Skeletal muscle tissue (tissue), 4 donors: ENCODE data around the gene ATP6V1F. TPM values are rescaled to one million over a fixed set of nuclear protein-coding genes. Genes with fewer than 3 reads are reported as not detected.

Source experiments
- H3K27ac ChIP-seq: one replicate; pipeline ENCODE4 v1.7.0; 2013; ENCODE audit warnings: mild to moderate bottlenecking, low read depth, low read length, inconsistent platforms
- H3K27me3 ChIP-seq, 3 donors: one replicate each; pipeline ENCODE4 v1.7.0; 2013; ENCODE audit warnings: low read length in 3 of 3; ENCODE audit not compliant: control insufficient read depth in 3 of 3, insufficient read depth in 3 of 3
- H3K36me3 ChIP-seq, 3 donors: one replicate each; pipeline ENCODE4 v1.7.0; 2013; ENCODE audit warnings: low read length in 3 of 3; ENCODE audit not compliant: control insufficient read depth in 3 of 3, insufficient read depth in 3 of 3
- H3K4me1 ChIP-seq, 3 donors: one replicate each; pipeline ENCODE4 v1.7.0; 2013; ENCODE audit warnings: low read length in 3 of 3, mild to moderate bottlenecking in 3 of 3; ENCODE audit not compliant: control insufficient read depth in 3 of 3, insufficient read depth in 3 of 3
- H3K4me3 ChIP-seq, 3 donors: one replicate each; pipeline ENCODE4 v1.7.0; 2013; ENCODE audit warnings: low read length in 3 of 3
- H3K9ac ChIP-seq, 3 donors: one replicate each; pipeline ENCODE4 v1.7.0; 2013; ENCODE audit warnings: low read length in 3 of 3, mild to moderate bottlenecking in 3 of 3, moderate library complexity in 2 of 3, low read depth in 1 of 3
- H3K9me3 ChIP-seq, 3 donors: one replicate each; pipeline ENCODE4 v1.7.0; 2013; ENCODE audit warnings: low read length in 3 of 3; ENCODE audit not compliant: control insufficient read depth in 3 of 3
- total RNA-seq: library from RNA; depleted of rRNA; stranded (reverse); fragments of >200 nt; gene quantifications from one replicate; pipeline ENCODE4 v1.2.3, GENCODE V29; 2014
- donor health status: Osteomylitis.

Gene ATP6V1F
- total RNA-seq, 1 donor from 2014 or later: 66.3 TPM

- Histone ChIP-seq H3K9me3 (peaks cover 0 to 2% (median 0%) of the 10 kb centered on the region in 3 donors), H3K4me1 (no peaks in the 10 kb centered on the region), H3K4me3 (no peak overlapping the region), H3K36me3 (no peaks in the 10 kb centered on the region), H3K27me3 (peaks cover 0 to 8% (median 0%) of the 10 kb centered on the region in 3 donors), H3K9ac (no peak overlapping the region), H3K27ac (no peak overlapping the region)
Observed at GRCh38 chr7:128900237-128900636, 37.6 kb downstream of the ATP6V1F start.

- no peaks in the 10 kb centered on the region for H3K36me3 ChIP-seq
- peaks cover 0 to 2% (median 0%) of the 10 kb centered on the region in 3 donors for H3K9me3 ChIP-seq
- H3K4me1 ChIP-seq: no peaks in the 10 kb centered on the region
- no peak overlapping the region for H3K27ac ChIP-seq
- no peak overlapping the region for H3K9ac ChIP-seq
- H3K27me3 ChIP-seq: peaks cover 5 to 13% (median 7%) of the 10 kb centered on the region in 3 donors
- no peak overlapping the region for H3K4me3 ChIP-seq
Observed at GRCh38 chr7:128902761-128903585, 40.3 kb downstream of the ATP6V1F start.

- no peaks in the 10 kb centered on the region for H3K4me1 ChIP-seq
- H3K9ac ChIP-seq: no peak overlapping the region
- no peak overlapping the region for H3K4me3 ChIP-seq
- peaks cover 11 to 20% (median 13%) of the 10 kb centered on the region in 3 donors for H3K27me3 ChIP-seq
- H3K27ac ChIP-seq: no peak overlapping the region
- no peaks in the 10 kb centered on the region for H3K36me3 ChIP-seq
- peaks cover 0 to 2% (median 0%) of the 10 kb centered on the region in 3 donors for H3K9me3 ChIP-seq
Observed at GRCh38 chr7:128903621-128904361, 41.1 kb downstream of the ATP6V1F start.

GRCh38 chr7:128904381-128905197, 41.9 kb downstream of the ATP6V1F start:
- Histone ChIP-seq H3K36me3 (no peaks in the 10 kb centered on the region), H3K9me3 (peaks cover 0 to 2% (median 0%) of the 10 kb centered on the region in 3 donors), H3K4me1 (no peaks in the 10 kb centered on the region), H3K27ac (no peak overlapping the region), H3K27me3 (peaks cover 16 to 28% (median 21%) of the 10 kb centered on the region in 3 donors), H3K4me3 (no peak overlapping the region), H3K9ac (no peak overlapping the region)

- peaks cover 0 to 2% (median 0%) of the 10 kb centered on the region in 3 donors for H3K4me1 ChIP-seq
- H3K36me3 ChIP-seq: no peaks in the 10 kb centered on the region
- H3K4me3 ChIP-seq: no peak overlapping the region
- no peak overlapping the region for H3K27ac ChIP-seq
- H3K9ac ChIP-seq: no peak overlapping the region
- H3K27me3 ChIP-seq: peaks cover 29 to 43% (median 31%) of the 10 kb centered on the region in 3 donors
- H3K9me3 ChIP-seq: no peaks in the 10 kb centered on the region
Observed at GRCh38 chr7:128906001-128906765, 43.5 kb downstream of the ATP6V1F start.

GRCh38 chr7:128906766-128907559, 44.3 kb downstream of the ATP6V1F start:
- Histone ChIP-seq H3K4me1 (peaks cover 0 to 2% (median 2%) of the 10 kb centered on the region in 3 donors), H3K9ac (no peak overlapping the region), H3K27ac (no peak overlapping the region), H3K27me3 (peaks cover 34 to 50% (median 36%) of the 10 kb centered on the region in 3 donors), H3K36me3 (no peaks in the 10 kb centered on the region), H3K4me3 (no peak overlapping the region), H3K9me3 (no peaks in the 10 kb centered on the region)

GRCh38 chr7:128908750-128909624, 46.3 kb downstream of the ATP6V1F start:
- no peak overlapping the region for H3K27ac ChIP-seq
- H3K9me3 ChIP-seq: no peaks in the 10 kb centered on the region
- no peak overlapping the region for H3K4me3 ChIP-seq
- peaks cover 0 to 2% (median 2%) of the 10 kb centered on the region in 3 donors for H3K4me1 ChIP-seq
- H3K36me3 ChIP-seq: no peaks in the 10 kb centered on the region
- peaks cover 35 to 49% (median 43%) of the 10 kb centered on the region in 3 donors for H3K27me3 ChIP-seq
- H3K9ac ChIP-seq: no peak overlapping the region
